Upper lobe of left lung (tissue), 4 donors: Measurements from ENCODE around the gene MCTP1.

Experiments used
- POLR2AphosphoS5 ChIP-seq, 2 donors: sonication (generic); formaldehyde crosslinking; IDR thresholded peaks; one replicate each; pipeline ENCODE4 v1.5.1; 2017; ENCODE audit warnings: antibody characterized with exemption in 2 of 2
- TF ChIP-seq, protein P1 (sequence below), 6 experiments: fragments of 450-650 bp in 4 of 6; fragments of 200-600 bp in 2 of 6; sonication (generic) in 2 of 6; IDR thresholded peaks; one replicate each; pipeline ENCODE4 v1.5.1; 2016 to 2019; ENCODE audit warnings: antibody characterized with exemption in 6 of 6

DNA sequence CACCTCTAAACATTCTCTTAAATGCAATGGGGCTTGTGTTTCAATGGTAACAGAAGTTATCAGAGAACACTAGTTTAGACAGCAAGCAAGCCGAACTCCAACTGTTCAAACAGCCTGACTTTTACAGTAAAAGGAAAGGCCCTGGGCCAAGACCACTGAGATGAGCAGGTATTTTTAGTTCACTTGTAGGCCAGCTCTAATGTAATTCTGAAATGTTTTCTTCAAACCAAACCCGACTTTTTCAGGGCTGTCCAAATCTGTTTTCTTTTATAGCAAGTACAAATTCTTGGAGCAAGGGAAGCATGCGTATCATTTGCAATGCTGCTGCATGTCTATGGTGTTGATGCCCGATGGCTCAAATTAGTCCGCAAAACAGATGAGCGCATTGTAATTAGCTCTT is 473.6 kb downstream of the MCTP1 start:
- no peak for TF ChIP-seq POLR2AphosphoS5 (IDR thresholded peaks at IDR 0.05)
- TF ChIP-seq, protein P1, sequence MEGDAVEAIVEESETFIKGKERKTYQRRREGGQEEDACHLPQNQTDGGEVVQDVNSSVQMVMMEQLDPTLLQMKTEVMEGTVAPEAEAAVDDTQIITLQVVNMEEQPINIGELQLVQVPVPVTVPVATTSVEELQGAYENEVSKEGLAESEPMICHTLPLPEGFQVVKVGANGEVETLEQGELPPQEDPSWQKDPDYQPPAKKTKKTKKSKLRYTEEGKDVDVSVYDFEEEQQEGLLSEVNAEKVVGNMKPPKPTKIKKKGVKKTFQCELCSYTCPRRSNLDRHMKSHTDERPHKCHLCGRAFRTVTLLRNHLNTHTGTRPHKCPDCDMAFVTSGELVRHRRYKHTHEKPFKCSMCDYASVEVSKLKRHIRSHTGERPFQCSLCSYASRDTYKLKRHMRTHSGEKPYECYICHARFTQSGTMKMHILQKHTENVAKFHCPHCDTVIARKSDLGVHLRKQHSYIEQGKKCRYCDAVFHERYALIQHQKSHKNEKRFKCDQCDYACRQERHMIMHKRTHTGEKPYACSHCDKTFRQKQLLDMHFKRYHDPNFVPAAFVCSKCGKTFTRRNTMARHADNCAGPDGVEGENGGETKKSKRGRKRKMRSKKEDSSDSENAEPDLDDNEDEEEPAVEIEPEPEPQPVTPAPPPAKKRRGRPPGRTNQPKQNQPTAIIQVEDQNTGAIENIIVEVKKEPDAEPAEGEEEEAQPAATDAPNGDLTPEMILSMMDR (IDR thresholded peaks at IDR 0.05), result no peak
